LNCAP (cell line): ENCODE results near the gene FCGR3A.

ENCODE experiments used
- TF ChIP-seq, protein P1 (sequence below): fragments of 450-650 bp; IDR thresholded peaks from 2 replicates; pipeline ENCODE4 v1.5.1; 2017; ENCODE audit warnings: mild to moderate bottlenecking

The FCGR3A gene

GRCh38 chr1:161505686-161506085, 43.9 kb downstream of the FCGR3A start:
- TF ChIP-seq, protein P1, sequence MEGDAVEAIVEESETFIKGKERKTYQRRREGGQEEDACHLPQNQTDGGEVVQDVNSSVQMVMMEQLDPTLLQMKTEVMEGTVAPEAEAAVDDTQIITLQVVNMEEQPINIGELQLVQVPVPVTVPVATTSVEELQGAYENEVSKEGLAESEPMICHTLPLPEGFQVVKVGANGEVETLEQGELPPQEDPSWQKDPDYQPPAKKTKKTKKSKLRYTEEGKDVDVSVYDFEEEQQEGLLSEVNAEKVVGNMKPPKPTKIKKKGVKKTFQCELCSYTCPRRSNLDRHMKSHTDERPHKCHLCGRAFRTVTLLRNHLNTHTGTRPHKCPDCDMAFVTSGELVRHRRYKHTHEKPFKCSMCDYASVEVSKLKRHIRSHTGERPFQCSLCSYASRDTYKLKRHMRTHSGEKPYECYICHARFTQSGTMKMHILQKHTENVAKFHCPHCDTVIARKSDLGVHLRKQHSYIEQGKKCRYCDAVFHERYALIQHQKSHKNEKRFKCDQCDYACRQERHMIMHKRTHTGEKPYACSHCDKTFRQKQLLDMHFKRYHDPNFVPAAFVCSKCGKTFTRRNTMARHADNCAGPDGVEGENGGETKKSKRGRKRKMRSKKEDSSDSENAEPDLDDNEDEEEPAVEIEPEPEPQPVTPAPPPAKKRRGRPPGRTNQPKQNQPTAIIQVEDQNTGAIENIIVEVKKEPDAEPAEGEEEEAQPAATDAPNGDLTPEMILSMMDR, result no peak

GRCh38 chr1:161503394-161503748, 46.2 kb downstream of the FCGR3A start:
- TF ChIP-seq, protein P1, result no peak

DNA sequence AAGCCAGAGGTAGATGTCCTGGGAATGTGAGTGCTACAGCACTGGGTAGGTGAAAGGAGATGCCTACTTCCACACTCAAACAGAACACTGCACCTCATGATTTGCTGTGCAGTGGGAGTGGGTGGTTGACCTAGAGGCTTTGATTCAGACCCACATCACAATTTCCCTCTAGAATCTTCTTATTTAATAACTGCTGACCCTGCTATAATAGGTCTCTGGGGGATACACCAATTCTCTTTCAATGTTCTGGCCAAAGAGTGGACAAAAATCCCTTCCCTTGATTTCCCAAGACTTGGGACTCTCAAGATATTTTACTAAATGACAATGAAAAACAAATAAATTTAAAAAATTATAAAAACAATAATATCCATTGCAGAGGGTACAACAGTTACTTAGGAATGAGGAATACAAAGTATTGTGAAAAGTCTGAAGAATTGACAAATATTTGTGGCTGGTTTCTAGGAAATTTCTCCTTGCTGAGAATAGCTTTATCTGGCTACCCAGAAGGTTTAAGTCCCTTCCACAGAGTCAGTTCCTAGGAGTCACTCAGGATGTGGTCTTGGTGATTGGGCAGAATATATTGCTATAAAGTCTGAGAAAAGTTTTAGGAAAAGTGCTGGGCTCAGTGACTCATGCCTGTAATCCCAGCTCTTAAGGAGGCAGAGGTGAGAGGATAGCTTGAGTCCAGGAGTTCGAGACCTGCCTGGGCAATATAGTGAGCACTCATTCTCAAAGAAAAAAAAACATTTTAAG, 46.8 kb downstream of the FCGR3A start:
- TF ChIP-seq, protein P1, result no peak

DNA sequence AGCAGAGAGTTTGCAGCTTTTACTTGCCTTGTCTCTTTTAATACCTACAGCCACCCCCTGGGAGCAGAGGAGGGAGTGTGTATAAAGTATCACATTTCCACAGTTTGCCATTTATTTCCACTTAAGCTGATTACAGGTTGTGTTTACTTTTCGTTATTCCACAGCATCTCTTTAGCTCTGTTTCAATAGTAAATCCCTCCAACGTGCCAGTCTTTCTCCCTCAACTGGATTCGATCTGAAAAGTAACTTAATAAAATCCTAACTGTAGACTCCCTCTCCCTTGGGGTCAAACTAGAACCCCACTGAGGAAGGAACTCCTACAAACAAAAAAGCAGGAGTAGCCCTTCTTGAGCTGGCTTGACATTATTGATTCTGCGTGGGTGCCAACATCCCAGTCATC, 47.4 kb downstream of the FCGR3A start:
- TF ChIP-seq, protein P1, result no peak

DNA sequence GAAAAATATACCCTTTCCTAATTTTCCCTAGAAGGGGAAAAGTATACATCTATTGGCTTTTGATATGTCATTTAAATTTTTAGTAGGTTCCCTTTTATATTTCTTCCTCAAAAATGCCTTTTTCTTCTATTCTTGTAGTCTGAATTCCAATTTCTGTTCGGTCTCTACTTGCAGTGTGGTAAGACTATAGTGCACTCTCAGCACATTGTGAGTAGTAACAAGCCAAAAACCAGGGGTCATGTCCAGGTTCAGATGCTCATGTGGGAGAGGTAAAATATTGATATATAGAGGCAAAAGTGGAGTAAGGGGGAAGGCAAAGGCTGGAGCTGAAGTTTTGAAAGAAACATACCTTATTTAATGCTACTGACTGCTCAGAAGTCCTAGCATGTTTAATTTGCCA, 48.4 kb downstream of the FCGR3A start:
- TF ChIP-seq, protein P1, result no peak

GRCh38 chr1:161499099-161500039, 50.2 kb downstream of the FCGR3A start:
- TF ChIP-seq, protein P1, result no peak

GRCh38 chr1:161498646-161499045, 51.0 kb downstream of the FCGR3A start:
- TF ChIP-seq, protein P1, result no peak
